GM21447 (cell line): ENCODE measurements around the gene COL4A1.

ENCODE experiments used
- ATAC-seq: cut with Tn5 transposase; IDR thresholded peaks from one replicate; pipeline ENCODE4 v1.9.1; 2021; ENCODE audit not compliant: unreplicated experiment

COL4A1 gene

DNA sequence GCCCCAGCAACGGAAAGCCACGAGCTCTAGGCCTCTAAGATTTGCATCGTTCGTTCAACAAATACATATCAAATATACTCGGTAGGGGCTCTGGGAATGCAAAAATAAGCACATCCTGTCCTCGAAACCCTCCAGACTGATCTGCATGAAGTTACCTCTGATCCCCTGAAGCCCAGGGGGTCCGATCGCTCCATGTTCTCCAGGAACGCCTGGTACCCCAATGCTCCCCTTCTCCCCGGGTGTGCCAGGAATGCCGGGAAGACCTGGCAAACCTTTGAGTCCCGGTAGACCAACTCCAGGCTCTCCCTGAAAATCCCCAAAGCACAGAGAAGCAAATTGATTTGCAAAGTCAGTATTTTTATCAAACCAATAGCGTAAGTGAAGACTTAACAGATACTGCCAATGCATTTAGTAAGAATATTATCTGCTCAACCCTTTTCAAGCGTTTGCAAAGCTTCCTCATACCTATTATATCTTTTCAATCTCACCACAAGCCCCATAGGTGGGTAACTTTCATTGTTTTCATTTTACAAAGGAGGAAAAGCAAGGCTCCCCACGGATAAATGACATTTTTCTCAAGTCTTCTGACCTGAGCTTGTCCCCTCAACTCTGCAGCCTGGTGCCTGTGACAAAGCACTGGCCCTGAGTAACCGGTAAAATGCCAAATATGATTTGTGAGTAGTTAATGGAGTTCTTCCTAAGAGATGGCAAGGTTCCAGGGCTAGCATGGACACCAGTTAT is 127.7 kb downstream of the COL4A1 start:
- ATAC-seq = no peak

DNA sequence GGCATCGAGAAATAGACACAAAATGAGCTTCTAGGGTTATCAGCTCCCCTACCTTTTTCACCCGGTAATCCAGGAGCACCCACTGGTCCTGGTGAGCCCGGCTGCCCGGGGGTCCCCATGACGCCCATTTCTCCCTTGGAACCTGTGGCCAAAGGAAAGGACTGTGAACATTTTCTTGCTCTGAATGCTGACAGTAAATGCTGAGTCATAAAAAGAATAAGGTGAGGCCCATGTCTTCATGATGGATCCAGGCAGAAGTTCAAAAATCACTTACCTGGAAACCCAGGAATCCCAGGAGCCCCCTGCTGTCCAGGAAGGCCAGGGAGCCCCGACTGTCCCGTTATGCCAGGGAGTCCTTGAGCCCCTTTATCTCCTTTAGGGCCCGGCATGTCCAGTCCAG is 129.2 kb downstream of the COL4A1 start:
- ATAC-seq = no peak

DNA sequence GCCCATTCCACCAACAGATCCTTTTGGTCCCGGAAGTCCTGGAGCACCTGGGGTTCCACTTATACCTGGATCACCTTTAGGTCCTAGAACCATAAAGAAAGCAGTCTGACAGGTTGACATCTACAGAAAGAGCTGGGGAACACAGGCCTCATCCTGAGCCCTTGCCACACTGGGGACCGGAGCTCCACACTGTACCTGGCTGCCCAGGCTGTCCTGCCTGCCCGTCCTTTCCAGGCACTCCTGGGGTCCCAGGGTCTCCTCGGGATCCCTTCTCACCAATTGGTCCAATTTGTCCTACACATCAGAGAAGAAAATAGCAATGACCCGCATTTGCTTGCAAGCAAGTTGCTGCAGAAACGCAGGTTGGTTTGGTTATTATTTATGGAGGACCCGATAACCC is 130.5 kb downstream of the COL4A1 start:
- ATAC-seq = no peak

- ATAC-seq = no peak
These were observed 133.6 kb downstream of the COL4A1 start for GRCh38 chr13:110173247-110173818.

DNA sequence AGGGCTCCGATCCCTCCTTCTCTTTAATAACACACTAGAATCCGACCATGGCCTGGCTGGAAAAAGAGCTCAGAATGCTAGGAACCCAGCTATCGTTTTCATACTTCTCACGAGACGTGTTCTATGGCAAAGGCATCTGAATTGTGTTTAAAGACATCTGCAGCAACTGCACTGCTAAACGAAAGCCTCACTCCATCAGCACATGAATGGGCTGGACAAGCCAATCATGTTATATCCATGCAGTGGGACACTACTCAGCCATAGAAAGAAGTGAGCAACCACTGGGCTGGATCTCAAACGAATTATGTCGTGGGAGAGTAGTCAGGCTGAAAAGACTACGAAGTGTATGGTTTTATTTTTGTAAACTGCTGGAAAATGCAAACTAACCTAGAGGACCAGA is 136.1 kb downstream of the COL4A1 start:
- no peak for ATAC-seq

DNA sequence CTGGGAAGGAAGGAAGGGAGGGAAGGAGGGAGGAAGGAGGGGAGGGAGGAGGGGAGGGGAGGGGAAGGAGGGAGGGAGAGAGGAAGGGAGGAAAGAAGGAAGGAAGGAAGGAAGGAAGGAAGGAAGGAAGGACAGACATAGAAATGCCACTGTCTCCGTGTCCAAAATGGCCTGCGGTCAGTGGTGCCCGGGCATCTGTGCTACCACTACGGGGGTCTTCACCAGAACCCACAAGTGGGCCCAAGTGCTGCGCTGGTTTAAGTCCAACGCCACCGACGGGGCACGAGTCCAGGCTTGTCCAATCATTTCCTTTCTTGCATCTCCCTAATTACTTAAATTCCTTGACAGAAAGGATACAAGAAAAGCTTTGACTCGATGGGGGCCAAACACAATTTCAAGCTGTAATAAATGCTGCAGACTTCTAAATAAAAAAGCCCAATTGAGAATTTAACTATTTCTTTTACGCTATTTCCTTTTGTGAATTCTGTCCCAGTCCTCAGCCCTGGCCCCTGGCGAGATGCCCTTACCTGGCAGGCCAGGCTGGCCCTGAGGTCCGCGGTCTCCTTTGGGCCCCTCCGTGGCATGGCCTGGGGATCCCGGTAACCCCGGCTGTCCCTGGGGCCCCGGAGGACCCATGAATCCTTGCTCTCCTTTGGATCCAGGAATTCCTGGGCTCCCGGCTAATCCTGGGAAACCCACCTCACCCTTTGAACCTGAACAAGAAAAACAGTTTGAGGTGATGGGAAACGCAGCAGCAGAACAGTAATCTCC is 136.8 kb downstream of the COL4A1 start:
- ATAC-seq = no peak

- ATAC-seq = no peak
These were observed 137.7 kb downstream of the COL4A1 start for GRCh38 chr13:110168999-110169933.

- no peak for ATAC-seq
These were observed 140.4 kb downstream of the COL4A1 start for GRCh38 chr13:110166598-110166997.

DNA sequence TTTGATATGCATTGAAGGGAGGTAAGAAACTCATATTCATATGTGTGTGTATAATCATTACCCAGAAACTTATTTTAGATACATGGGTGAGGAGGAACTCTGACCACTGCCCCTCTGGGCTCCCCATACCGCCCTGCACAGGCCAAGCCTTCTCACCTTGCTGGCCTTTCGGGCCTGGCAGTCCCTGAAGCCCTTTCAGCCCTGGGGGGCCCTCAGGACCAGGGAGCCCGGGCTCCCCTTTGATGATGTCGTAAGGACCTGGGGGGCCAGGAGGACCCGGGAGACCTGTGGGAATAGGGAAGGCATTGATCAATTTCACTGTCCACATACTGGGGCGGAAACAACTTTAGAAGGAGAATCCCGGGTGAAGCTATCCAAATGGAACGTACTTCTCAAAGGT is 142.3 kb downstream of the COL4A1 start:
- ATAC-seq = no peak

DNA sequence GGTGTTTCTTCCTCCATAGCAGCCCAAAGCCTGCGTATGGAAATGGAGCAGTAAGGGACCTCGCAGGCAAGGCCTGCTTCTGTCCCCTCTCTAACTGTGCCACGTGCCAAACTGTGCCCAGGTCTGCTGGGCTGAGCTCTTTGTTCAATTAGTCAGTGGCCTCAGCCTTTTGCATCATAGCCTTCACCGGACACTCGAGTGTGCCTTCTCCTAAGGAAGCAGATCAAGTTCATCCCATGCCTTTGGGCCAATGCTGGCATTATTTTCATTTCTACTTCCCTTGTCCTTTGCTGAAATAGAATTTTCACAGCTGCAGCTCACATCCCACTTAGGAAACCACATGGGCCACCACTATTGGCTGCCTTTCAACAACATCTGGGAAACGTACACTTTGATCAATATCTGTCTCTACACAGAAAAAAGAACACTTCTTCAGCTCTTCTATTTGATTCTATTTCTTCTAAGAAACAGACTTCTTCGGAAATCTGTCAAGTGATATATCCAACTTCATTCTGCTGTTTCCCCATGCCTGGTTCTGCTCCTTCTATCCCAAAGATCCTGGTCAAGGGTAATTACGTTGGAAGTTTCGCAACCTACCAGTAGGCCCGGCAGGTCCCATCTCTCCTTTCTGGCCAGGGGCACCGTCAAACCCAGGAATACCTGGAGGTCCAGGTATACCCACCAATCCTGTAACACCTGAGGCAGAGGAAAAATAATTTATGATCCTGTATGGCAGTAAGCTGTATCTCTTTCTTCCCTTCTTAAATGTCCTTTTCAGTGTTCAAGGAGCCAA is 143.9 kb downstream of the COL4A1 start:
- no peak for ATAC-seq

DNA sequence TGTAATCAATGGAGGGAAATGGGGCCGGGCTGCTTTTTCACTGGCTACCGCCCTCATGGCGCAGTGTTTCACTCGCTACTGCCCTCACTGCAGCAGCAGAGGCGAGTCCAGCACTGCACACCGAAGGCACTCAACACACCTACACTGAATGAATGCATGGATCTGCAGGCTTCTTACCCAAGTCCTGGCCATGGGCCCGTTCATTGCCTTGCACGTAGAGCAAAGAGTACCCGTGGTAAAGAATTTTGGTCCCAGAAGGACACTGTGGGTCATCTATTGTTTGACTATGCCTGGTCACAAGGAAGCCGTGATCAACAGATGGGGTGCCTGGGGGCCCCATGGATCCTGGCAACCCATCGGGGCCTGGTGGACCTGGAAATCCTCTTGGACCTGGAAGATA is 144.9 kb downstream of the COL4A1 start:
- ATAC-seq = no peak

GRCh38 chr13:110161112-110161882 is 145.7 kb downstream of the COL4A1 start:
- ATAC-seq = no peak

GRCh38 chr13:110158226-110158625 is 148.7 kb downstream of the COL4A1 start:
- ATAC-seq = no peak

DNA sequence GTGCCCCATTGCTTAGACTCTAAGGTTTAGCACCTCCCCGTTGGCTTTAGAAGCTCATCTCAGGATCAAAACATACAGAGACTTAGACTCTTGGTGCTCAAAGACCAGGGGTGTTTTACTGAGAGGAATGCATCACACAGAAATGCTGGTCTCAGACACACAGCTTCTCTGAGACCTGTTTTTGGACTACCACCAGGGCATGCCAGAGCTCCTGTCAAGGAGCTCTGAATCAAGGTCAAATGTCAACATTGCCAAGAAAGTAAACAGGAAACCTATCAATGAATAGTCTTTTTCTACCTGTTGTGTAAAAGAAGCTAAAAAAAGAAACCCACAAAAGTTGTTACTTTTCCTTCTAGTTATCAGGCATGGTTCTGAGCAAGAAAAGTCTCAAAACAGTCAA is 149.2 kb downstream of the COL4A1 start:
- no peak for ATAC-seq

DNA sequence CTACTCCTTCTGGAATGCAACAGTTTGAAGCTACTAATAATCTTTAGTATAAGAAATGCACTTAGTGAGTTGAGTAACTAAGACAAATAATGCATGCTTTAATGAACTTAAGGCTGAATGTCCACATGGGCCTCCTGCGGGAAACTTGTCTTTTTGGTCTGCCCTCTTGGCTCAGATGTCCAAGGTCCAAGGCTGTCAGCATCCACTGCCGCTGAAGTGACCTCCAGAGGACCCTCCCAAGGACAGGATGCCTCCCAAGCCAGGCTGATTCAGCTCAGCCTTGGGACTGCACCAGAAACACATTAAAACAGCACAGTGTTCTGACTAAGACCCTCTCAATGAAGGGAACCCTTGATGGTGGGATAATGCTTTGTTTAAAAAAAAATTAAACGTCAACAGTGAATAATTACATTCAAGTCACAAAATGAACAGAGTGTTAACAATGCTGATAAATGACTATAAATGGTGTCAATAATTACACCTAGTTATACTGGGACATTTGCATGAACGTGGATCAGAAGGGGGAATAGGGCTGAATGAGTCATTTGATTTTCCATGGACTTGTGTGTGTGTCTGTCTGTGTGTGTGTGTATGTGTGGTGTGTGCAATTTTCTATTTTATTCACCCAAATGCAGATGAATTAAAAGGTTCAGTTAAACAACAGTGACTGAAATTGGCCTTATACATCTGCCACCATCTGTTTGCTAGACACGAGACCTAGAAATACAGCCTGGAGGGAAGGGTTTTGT is 150.5 kb downstream of the COL4A1 start:
- no peak for ATAC-seq

- ATAC-seq = no peak
These were observed 151.9 kb downstream of the COL4A1 start for GRCh38 chr13:110155072-110155471.

- ATAC-seq = no peak
These were observed 152.5 kb downstream of the COL4A1 start for GRCh38 chr13:110154410-110154933.

DNA sequence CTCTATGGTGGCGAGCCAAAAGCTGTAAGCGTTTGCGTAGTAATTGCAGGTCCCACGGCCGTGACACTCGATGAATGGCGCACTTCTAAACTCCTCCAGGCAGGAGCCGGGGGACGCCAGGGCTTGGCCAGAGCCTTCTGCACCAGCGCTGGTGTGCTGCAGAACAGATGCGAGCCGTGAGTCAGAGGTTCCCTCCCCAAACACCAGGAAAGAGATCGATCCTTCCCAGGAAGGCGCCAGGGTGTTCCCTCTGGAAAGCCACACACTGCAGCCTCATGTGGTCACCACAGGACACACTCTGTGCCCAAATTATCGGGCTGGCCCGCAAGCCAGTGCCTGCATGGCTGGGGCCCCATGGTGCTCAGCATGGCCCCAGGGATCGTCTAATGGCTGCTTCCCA is 154.6 kb downstream of the COL4A1 start:
- no peak for ATAC-seq

GRCh38 chr13:110151462-110151861 is 155.5 kb downstream of the COL4A1 start:
- ATAC-seq = no peak
